ENCODE measurements around the gene TBCK. TPM values are rescaled to one million over a fixed set of nuclear protein-coding genes. Genes with fewer than 3 reads are reported as not detected.

Gene TBCK
- total RNA-seq, 4 donors from 2014 or later: 15.6 to 29.9 (median 21.8) TPM

DNA sequence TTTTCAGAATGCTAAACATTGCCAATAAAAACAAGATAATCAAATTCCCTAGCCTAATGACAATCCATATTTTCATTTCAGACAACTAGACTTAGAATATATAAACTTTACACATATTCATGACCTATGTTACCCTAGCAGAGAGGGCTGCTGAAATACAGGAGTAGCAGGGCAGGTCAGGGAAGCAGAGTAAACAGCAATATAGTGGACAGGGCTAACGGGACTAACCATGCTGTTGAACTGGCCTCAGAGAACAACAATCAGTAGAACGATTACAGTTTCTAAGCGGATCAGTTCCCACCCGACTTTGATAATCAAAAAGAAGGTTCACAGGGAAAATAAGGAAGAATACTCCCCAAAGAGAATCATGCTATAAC lies 14.0 kb downstream of the TBCK start:
- no peak for DNase-seq (ENCODE audit: low spot score in 2 of 2)
- no peak overlapping the region for H3K4me3 ChIP-seq (ENCODE audit: low read depth, poor library complexity, severe bottlenecking)
- 93 to 96% methylated on average over 4 of the region's 4 CpGs for WGBS, 2 donors
- intact Hi-C loops (cut with DNase I; ENCODE audit: low total_unique reads): no loop called here
- TF ChIP-seq, protein P1, sequence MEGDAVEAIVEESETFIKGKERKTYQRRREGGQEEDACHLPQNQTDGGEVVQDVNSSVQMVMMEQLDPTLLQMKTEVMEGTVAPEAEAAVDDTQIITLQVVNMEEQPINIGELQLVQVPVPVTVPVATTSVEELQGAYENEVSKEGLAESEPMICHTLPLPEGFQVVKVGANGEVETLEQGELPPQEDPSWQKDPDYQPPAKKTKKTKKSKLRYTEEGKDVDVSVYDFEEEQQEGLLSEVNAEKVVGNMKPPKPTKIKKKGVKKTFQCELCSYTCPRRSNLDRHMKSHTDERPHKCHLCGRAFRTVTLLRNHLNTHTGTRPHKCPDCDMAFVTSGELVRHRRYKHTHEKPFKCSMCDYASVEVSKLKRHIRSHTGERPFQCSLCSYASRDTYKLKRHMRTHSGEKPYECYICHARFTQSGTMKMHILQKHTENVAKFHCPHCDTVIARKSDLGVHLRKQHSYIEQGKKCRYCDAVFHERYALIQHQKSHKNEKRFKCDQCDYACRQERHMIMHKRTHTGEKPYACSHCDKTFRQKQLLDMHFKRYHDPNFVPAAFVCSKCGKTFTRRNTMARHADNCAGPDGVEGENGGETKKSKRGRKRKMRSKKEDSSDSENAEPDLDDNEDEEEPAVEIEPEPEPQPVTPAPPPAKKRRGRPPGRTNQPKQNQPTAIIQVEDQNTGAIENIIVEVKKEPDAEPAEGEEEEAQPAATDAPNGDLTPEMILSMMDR (IDR thresholded peaks at IDR 0.05): no peak
- TF ChIP-seq POLR2A (IDR thresholded peaks at IDR 0.05): no peak

DNA sequence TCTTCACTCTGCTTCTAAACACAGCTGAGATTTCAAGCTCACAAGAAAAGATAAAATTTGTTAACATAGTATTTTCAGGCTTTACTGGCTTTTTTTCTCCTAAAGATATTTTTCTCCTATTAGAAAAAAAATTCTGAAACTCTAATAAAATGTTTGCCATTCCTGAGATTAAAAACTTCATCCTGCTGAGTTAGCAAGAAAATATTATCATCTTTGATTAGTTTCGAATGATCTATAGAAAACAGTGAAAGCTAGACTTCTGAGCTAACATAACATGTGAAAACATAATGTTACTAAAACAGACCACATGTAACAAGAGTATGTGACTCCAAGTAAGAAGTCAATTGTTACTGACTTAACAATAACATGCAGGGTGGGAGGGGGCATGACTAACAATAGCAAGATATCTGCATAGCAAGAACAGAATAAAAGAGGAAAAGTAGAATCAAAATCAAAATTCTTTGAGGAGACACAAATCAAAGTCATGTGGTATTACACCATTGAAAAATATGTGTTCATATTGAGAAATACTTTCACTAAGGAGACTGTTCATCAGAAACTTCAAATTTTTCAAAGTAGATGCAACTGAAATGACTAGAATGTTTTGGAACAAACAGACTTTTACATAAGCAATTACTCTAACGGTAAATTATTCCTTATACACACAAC lies 14.5 kb downstream of the TBCK start:
- H3K4me3 ChIP-seq (ENCODE audit: low read depth, poor library complexity, severe bottlenecking): no peak overlapping the region
- WGBS, 2 donors: 68 to 75% methylated on average over 2 of the region's 2 CpGs
- intact Hi-C loops (cut with DNase I; ENCODE audit: low total_unique reads): no loop called here
- no peak for TF ChIP-seq POLR2A (IDR thresholded peaks at IDR 0.05)
- TF ChIP-seq, protein P1 (IDR thresholded peaks at IDR 0.05): no peak
- no peak for DNase-seq (ENCODE audit: low spot score in 2 of 2)

DNA sequence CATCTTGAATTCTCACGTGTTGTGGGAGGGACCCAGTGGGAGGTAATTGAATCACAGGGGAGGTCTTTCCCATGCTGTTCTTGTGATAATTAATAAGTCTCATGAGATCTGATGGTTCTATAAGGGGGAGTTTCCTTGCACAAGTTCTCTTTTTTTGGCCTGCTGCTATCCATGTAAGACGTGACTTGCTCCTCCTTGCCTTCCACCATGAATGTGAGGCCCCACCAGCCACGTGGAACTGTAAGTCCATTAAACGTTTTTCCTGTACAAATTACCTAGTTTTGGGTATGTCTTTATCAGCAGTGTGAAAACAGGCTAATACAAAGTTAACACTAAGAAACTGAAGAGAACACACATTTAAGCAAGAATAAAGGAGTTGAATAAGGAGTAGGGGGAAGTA lies 16.0 kb downstream of the TBCK start:
- H3K4me3 ChIP-seq (ENCODE audit: low read depth, poor library complexity, severe bottlenecking): no peak overlapping the region
- WGBS, 2 donors: 80 to 86% methylated on average over 4 of the region's 4 CpGs
- no peak for DNase-seq (ENCODE audit: low spot score in 2 of 2)
- intact Hi-C loops (cut with DNase I; ENCODE audit: low total_unique reads): no loop called here
- TF ChIP-seq POLR2A (IDR thresholded peaks at IDR 0.05): no peak
- TF ChIP-seq, protein P1 (IDR thresholded peaks at IDR 0.05): no peak

DNA sequence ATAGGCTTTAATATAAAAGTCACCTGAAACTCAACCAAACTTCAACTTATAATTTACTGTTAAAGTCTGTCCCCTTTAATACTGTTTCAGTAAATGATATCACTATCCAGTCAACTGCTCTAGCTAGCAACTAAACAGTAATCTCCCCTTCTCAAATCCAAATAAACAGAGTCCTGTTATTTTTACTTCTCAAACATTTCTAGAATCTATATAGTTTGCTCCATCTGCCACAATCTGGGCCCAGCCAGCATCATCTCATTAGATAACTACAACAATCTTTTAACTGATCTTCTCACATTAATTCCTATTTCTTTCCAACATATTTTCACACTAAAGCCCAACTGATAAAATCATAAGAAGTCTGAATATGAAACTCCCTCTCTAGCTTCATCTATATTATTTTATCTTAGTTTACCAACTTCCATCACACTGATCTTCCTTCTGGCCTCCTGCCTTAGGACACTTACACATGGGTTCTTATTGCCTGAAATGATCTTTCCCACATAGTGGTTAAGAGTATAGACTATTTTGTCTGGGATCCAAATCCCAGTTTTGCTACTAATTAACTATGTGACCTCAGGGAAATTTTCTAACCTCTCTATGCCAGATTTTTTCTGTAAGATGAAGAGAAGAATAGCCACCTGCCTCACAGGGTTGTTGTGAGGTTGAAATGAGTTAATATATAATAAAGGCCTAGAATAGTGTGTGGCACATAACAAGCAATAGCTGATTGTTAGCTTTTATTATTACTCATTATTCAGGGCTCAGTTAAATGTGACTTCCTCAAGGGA lies 18.6 kb downstream of the TBCK start:
- intact Hi-C loops (cut with DNase I; ENCODE audit: low total_unique reads): no loop called here

DNA sequence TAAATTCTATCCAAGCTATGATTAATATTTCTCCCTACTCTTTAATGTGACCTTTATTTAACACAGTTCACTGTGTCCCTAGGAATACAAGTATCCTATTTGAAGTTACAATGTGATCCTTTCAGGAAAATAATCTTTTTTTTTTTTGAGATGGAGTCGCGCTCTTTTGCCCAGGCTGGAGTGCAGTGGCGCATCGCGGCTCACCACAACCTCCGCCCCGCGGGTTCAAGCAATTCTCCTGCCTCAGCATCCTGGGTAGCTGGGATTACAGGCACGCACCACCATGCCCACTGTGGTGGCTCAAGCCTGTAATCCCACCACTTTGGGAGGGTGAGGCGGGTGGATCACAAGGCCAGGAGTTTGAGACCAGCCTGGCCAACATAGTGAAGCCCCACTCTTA lies 21.9 kb downstream of the TBCK start:
- DNase-seq (ENCODE audit: low spot score in 2 of 2): no peak
- intact Hi-C loops (cut with DNase I; ENCODE audit: low total_unique reads): no loop called here
- WGBS, 2 donors: 92 to 98% methylated on average over 10 of the region's 10 CpGs
- TF ChIP-seq POLR2A (IDR thresholded peaks at IDR 0.05): no peak
- TF ChIP-seq, protein P1 (IDR thresholded peaks at IDR 0.05): no peak
- no peak overlapping the region for H3K4me3 ChIP-seq (ENCODE audit: low read depth, poor library complexity, severe bottlenecking)

More for the DNA sequence above, 18.6 kb downstream of the TBCK start:
- no peak overlapping the region for H3K4me3 ChIP-seq (ENCODE audit: low read depth, poor library complexity, severe bottlenecking)
- DNase-seq (ENCODE audit: low spot score in 2 of 2): no peak
- no peak for TF ChIP-seq POLR2A (IDR thresholded peaks at IDR 0.05)
- TF ChIP-seq, protein P1 (IDR thresholded peaks at IDR 0.05): no peak

Data from lower leg skin (tissue), 4 donors.